Measurements from ENCODE around the gene COA1.
A peak's percentile ranks its signal among the peaks of the same experiment; 100 is the strongest.

The COA1 gene

GRCh38 chr7:43700059-43700501 lies 29.2 kb downstream of the COA1 start:
- peak; percentile 60 for DNase-seq
- H3K9me2 ChIP-seq (replicated peaks; ENCODE audit: insufficient read depth, low read length), result no peaks in the 10 kb centered on the region
- no peak overlapping the region for H3K4me2 ChIP-seq (ENCODE audit: low read depth, low read length)
- H3K36me3 ChIP-seq (replicated peaks; ENCODE audit: insufficient read depth, low read length), result no peaks in the 10 kb centered on the region
- H3K27me3 ChIP-seq (replicated peaks; ENCODE audit: insufficient read depth, low read length), result no peaks in the 10 kb centered on the region
- no peak overlapping the region for H3K27ac ChIP-seq (ENCODE audit: low read length)
- no peak overlapping the region for H3K4me3 ChIP-seq (ENCODE audit: low read length)
- peaks cover 7% of the 10 kb centered on the region; the same call in 1 of the 2 replicates for H4K20me1 ChIP-seq (ENCODE audit: insufficient read depth, low read length)
- H2AFZ ChIP-seq (ENCODE audit: low read length), result no peak overlapping the region
- H3F3A ChIP-seq (ENCODE audit: insufficient read depth, low read length), result peaks cover 5% of the 10 kb centered on the region
- no peak for TF ChIP-seq EZH2 (optimal IDR thresholded peaks at IDR 0.05; ENCODE audit: low read depth, low read length)
- no peak for TF ChIP-seq EZH2phosphoT487 (IDR thresholded peaks at IDR 0.05; ENCODE audit: low read length)
- TF ChIP-seq CTCF (IDR thresholded peaks at IDR 0.05; ENCODE audit: low read length), result peak; percentile 67
- H3K9ac ChIP-seq (ENCODE audit: low read length), result no peak overlapping the region
- H3K4me1 ChIP-seq (ENCODE audit: low read length), result peaks cover 29% of the 10 kb centered on the region
- H3K79me2 ChIP-seq (ENCODE audit: low read length), result peaks cover 80% of the 10 kb centered on the region
- no peaks in the 10 kb centered on the region for H3K9me3 ChIP-seq (replicated peaks; ENCODE audit: insufficient read depth, low read length)

GRCh38 chr7:43698460-43699255 lies 30.7 kb downstream of the COA1 start:
- DNase-seq, result no peak
- Histone ChIP-seq H3K27ac (ENCODE audit: low read length) (no peak overlapping the region), H3K79me2 (ENCODE audit: low read length) (peaks cover 80% of the 10 kb centered on the region), H3K36me3 (replicated peaks; ENCODE audit: insufficient read depth, low read length) (no peaks in the 10 kb centered on the region), H3K4me1 (ENCODE audit: low read length) (peaks cover 22% of the 10 kb centered on the region), H3K9me2 (replicated peaks; ENCODE audit: insufficient read depth, low read length) (no peaks in the 10 kb centered on the region), H3K9ac (ENCODE audit: low read length) (no peak overlapping the region), H3F3A (ENCODE audit: insufficient read depth, low read length) (peaks cover 5% of the 10 kb centered on the region), H3K27me3 (replicated peaks; ENCODE audit: insufficient read depth, low read length) (no peaks in the 10 kb centered on the region), H3K4me2 (ENCODE audit: low read depth, low read length) (no peak overlapping the region), H2AFZ (ENCODE audit: low read length) (no peak overlapping the region), H4K20me1 (ENCODE audit: insufficient read depth, low read length) (peaks cover 9% of the 10 kb centered on the region; the same call in 1 of the 2 replicates), H3K4me3 (ENCODE audit: low read length) (no peak overlapping the region), H3K9me3 (replicated peaks; ENCODE audit: insufficient read depth, low read length) (no peaks in the 10 kb centered on the region)
- TF ChIP-seq CTCF (IDR thresholded peaks at IDR 0.05; ENCODE audit: low read length) (no peak), EZH2phosphoT487 (IDR thresholded peaks at IDR 0.05; ENCODE audit: low read length) (no peak), EZH2 (optimal IDR thresholded peaks at IDR 0.05; ENCODE audit: low read depth, low read length) (no peak)

GRCh38 chr7:43697690-43698089 lies 31.6 kb downstream of the COA1 start:
- Histone ChIP-seq H3K36me3 (replicated peaks; ENCODE audit: insufficient read depth, low read length) (no peaks in the 10 kb centered on the region), H3K27ac (ENCODE audit: low read length) (no peak overlapping the region), H4K20me1 (ENCODE audit: insufficient read depth, low read length) (peaks cover 9% of the 10 kb centered on the region; the same call in 1 of the 2 replicates), H3K4me3 (ENCODE audit: low read length) (no peak overlapping the region), H3K4me1 (ENCODE audit: low read length) (peaks cover 18% of the 10 kb centered on the region), H3K27me3 (replicated peaks; ENCODE audit: insufficient read depth, low read length) (no peaks in the 10 kb centered on the region), H3F3A (ENCODE audit: insufficient read depth, low read length) (no peaks in the 10 kb centered on the region; the same call in 1 of the 2 replicates), H3K4me2 (ENCODE audit: low read depth, low read length) (no peak overlapping the region), H3K9ac (ENCODE audit: low read length) (no peak overlapping the region), H3K9me3 (replicated peaks; ENCODE audit: insufficient read depth, low read length) (no peaks in the 10 kb centered on the region), H3K9me2 (replicated peaks; ENCODE audit: insufficient read depth, low read length) (no peaks in the 10 kb centered on the region), H3K79me2 (ENCODE audit: low read length) (peaks cover 88% of the 10 kb centered on the region), H2AFZ (ENCODE audit: low read length) (no peak overlapping the region)
- TF ChIP-seq CTCF (IDR thresholded peaks at IDR 0.05; ENCODE audit: low read length) (no peak), EZH2 (optimal IDR thresholded peaks at IDR 0.05; ENCODE audit: low read depth, low read length) (no peak), EZH2phosphoT487 (IDR thresholded peaks at IDR 0.05; ENCODE audit: low read length) (no peak)
- no peak for DNase-seq
